ENCODE data around the gene FANCI.

The FANCI gene

GRCh38 chr15:89330881-89331595, 87.3 kb downstream of the FANCI start:
- DNase-seq, result no peak

DNA sequence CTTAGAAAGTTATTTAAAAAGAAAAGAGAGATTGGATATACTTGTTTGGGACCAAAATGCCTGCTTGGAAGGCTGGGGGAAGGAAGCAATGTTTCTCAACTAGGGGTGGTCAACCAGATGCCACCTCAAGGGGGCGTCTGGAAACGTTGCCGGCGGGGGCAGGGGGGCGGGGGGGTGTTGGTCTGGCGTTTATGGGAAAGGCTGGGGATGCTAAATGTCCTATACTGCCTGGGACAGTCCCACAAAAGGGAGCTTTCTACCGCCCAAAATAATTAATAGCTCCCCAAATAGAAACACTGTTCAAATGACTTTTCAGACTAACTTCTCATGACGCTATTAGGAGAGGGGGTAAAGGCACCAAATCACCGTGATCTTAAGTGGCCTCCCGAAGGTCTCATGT, 88.7 kb downstream of the FANCI start:
- no peak for DNase-seq

DNA sequence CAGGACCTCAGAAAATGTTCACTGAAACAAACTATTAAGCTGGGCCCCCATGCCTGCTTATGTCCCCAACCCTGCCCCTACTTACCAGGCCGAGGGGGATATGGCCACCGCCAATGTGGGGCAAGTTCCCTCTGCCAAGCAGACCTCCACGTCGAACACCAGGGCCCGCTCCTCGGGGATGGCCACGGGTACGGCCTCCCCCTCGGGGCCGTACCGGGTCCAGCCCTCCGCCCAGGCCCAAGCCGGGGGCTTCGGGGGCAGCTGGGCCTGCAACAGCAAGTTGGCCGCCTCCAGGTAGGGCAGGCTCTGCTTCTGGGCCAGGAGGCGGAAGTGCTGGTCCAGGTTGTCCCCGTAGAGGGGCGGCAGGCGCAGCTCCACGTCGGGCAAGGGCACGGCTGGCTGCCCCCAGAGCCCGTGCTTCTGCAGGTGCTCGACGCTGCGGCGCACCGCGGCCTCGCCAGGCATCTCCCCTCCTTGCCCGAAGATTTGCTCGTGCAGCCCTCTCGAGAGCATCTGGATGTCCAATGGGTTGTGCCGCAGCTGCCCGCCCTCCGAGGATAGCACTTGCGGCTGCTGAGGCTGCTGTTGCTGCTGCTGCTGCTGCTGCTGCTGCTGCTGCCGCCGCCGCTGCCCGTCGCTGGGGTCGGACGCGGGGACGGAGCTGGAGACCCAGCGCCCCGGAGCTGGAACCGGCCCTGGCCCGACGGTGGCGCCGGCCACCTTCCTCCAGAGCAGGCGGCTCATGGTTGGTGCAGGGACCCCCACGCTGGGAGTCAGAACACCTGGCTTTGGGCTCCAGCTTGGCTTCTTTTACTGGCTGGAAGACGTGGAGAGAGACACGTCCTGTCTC, 89.5 kb downstream of the FANCI start:
- DNase-seq, result no peak

DNA sequence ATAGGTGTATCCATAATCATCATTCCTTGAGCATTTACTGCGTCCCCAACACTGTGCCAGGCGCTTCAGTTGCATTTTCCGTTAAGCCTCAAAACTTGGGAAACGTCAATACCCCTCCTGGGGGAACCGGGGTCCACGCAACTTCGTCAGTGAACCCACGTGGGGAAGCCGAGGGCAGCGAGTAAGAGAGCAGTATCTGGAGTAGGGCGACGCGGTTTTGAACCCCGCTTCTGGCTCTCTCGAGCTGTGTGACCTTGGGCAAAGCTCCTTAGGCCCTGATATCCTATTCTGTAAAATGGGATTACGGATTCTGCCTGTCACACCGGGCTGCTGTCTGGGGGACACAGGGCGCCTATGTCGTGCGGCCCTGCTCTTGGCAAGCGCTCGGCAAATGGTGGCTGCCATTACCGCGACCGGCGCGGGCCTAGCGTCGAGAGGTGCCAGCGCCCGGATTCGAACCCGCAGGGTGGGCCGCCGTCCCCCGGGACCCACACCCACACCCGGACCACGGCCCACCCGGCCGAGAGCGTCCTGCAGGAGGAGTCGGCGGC, 90.3 kb downstream of the FANCI start:
- DNase-seq, result peak in 7 of 58 donors; percentile 53 to 67 (median 58)

DNA sequence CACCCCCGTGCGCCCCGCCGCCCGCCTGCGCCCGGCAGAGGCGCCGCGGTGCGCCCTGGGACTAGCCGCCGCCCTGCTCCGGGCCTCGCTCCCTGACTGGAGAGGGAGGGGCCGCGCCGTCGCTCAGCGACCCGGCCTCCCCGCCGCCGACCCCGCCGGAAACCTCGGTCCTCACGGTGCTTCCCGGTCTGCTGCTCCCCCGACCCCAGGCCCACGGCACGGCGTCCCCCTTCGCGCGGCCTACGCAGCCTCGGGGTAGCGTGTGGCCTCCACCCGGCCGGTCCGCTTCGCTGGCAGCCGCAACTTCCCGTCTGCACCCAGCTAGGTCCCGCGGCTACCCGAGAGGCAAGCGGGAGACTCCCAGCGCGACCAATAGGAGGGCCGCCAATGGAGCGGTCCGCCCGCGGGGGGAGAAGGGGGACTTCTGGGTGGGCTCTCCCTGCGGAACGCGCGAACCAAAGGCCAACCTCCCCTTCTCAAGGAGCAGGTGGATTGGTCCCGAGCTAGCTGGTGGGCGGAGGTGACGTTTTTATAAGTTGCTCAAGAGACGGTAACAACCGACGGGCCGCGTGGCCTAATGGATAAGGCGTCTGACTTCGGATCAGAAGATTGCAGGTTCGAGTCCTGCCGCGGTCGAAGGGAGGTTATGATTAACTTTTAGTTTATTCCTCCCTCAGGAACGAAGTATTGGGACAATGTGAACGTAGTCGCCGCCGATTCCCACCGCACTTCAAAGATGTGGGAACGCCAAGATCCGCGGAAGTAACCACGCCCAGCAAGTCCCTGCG, 90.9 kb downstream of the FANCI start, which contains the start of gene POLG:
POLG (minus strand) TSS at position 315 of the 788 bp plus-strand sequence. CDS start 1,070 bp downstream, outside the sequence.
- DNase-seq, result peak; percentile 91 to 99 (median 98)

- DNase-seq, result peak in 9 of 58 donors; percentile 38 to 92 (median 58)
Measured at GRCh38 chr15:89335298-89336041, 91.7 kb downstream of the FANCI start.

- DNase-seq, result no peak
Measured at GRCh38 chr15:89338036-89338435, 94.3 kb downstream of the FANCI start.

DNA sequence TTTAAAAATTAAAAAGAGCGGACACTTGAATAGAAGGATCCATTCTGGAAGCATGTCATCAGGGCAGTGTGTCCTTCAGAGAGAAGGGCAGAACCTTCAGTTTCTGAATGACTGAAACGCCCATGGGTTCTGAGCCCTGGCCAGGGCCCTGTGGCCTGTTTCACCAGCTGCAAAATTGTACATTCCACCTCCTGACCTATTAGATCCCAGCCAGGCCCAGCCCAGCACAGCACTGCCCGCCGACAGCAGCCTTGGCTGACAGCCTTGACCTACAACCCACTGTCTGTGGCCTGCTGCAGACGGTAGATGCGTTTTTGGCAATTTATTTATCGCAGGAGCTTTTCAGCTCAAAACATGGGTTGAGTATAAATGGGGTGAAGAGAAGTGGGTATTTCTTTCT, 96.8 kb downstream of the FANCI start:
- DNase-seq, result no peak

- peak in 1 of 58 donors; percentile 10 for DNase-seq
Measured at GRCh38 chr15:89341316-89342005, 97.7 kb downstream of the FANCI start.

DNA sequence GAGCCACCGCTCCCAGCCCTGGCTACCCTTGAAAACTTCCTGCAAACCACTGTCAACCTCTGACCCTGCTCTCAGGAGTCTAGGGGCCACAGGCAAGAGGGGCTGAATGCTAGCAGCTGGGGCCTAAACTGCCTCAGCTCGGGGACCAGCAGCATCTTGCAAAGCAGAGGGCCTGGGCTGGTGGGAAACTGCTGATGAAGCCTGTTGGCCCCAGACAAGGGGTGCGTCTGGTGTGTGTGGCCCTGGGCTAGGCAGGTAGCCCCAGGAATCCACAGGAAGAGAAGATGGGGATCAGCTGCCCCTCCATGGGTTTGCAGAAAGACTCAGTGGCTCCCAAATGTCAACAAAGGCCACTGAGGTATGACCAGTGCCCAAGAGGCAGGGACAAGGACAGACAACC, 99.1 kb downstream of the FANCI start:
- DNase-seq, result no peak

DNA sequence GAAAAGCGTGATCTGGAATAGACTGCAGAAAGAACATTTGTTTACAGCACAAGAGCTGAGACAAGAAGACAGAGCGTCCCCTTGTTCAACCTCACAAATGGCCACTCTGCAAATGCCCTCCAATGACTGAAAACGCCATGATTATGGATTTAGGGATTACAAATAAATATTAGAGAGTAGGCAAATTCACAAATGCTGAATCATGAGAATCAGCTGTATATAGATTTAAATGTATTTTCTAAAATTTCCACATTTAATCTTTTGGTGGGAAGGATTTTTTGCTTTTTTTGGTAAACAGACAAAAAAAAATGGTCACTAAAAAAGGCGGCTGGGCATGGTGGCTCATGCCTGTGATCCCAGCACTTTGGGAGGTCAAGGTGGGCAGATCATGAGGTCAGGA, 101.5 kb downstream of the FANCI start:
- DNase-seq, result no peak

DNA sequence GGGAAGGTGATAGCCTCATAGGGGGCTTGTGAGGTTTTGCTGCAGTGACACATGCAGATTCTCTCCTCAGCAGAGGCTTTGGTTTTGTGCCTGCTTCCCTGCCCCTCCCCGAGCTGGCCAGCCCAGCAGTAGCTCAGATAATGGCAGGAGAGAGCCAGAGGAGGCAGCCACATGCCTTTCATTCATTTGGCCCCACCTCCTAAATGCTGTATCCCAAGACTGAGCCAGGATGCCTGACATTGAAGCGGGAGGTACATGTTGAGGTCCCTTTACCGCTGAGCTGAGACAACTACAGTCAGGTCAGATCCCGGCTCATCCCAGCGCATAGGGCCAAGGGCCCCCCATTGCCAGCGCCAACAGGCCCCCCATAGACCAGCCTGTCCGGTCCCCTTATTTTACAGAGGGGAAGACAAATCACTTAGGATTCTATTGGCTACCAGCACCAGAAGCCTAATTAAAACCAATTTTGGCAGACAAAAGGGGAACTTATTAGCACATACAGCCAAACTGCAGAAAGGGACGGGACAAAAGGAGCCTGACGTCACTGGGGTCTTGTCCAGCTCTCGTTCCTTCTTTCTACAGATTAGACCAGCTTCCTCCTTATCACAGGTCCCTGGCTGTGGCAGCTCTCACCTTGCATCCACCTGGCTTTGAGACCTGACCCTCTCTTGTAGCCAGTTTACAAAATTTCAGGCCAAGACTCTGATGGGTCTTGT, 102.9 kb downstream of the FANCI start:
- peak in 5 of 58 donors; percentile 14 to 40 (median 22) for DNase-seq

- peak in 7 of 58 donors; percentile 42 to 77 (median 70) for DNase-seq
Measured at GRCh38 chr15:89349206-89349558, 105.4 kb downstream of the FANCI start.

DNA sequence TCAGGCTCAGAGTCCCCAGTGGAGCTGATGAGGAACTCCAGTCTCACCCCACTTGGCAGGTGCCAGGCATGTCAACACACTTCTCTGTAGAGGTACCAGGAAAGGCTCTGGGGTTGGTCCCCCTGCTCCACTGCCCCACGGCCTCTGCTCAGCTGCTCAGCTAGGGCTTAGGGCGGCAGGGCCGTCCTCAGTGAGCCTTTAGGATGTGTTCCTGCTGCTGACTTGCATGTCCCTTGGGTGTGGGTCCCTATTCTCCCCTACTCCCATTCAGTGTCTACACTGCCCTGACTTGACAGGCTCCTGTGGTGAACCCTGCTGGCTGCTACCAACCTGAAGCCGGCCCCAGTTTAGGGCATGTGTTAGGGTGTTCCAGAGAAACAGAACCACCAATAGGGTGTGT, 108.7 kb downstream of the FANCI start:
- no peak for DNase-seq

DNA sequence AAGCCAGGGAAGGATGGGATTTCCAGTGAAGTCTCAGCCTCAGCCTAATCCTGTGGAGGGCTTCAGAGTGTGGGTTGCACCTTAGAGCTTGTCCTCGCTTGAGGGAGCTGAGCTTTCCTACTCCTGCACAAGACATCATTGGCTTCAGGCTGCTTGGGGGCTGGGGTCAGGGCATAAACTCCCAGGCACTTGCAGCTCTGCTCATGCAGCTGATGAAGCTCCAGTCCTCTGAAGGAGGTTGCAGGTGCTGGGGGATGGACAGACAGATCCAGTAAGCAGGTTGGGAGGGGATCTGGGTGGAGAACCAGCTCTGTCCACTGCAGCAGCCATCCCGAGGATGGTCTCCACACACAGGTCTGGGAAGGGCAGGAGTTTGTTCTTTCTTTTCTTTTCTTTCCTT, 110.2 kb downstream of the FANCI start:
- DNase-seq, result no peak

DNA sequence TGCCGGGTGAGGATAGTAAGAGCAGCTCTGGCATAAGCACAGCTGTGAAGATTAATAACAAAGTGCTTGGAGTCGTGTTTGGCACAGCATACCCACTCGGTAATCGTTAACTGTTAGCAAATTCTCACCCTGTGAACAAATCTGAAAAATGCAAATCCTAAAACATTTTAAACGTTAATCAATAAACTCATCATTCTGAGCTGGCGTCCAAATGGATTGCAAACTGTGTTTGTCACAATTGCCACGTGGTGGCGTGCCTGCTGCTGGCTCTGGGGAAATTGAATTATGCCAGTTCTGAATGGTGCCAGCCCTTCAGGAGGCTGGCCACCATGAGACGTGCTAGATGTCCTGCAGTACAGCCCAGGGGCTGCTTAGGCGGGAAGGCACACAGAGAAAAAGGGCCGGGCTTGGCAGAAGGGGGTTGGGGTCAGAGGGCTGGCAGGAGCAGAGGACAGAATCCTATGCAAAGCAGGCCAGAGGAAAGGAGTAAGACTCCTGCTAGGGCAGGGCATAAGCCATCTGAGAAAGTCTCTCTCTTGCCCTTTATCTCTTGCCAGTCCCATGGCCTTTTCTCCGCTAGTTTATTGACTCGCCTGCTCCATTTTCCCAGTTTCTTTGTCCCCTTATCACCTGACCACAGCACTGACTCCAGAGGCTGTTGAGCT, 113.0 kb downstream of the FANCI start:
- peak in 39 of 58 donors; percentile 24 to 72 (median 42) for DNase-seq

DNA sequence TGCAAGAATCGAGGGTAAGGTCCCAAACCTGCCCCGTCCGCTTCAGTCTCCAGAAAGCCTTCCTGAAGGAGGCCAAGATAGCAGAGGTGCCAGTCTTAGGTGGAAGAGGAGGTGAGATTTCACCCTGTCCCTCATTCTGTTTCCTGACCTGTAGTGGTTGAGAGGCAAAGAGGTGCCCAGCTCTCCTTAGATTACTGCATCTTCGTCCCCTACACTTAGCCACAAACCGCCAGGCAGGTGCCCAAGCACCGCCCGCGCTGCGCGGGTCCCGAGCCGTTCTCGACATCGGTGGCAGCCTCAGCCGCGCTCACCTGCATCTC, 114.6 kb downstream of the FANCI start:
- no peak for DNase-seq

DNA sequence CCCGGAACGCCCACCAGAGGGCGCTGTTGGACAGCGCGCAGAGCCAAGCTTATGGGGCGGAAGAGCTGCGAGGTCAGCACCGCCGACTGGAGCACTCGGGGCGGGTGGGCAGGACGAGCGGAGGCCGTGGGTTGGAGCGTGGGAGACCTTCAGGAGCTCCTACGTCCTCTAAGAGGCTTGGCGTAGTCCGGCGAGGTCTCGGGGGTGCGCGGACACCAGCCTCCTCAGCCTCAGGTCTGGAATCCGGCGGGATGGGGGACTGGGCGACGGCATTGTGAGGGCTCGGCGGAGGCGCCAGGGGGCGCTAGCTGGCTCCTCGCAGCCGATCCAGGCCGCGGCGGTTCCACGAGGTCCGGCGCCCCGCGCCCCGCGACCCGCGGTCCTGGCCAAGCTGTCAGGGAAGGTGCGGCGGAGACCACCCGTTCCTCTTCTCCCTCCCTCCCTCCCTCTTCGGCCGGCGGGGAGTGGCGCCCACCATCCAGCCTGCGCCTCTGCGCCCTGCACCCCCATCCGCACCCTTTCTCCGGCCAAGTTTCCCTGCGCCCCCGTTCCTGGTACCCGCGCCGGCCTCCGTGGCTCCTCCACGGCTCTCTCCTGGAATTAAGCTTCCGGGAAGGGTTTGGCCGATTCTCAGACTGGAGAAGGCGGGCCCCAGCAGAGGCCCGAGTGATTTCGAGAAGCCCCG, 115.1 kb downstream of the FANCI start:
- peak in 56 of 58 donors; percentile 30 to 89 (median 75) for DNase-seq
